ENCODE results near the gene PLXNB3. TPM values are rescaled to one million over a fixed set of nuclear protein-coding genes. Genes with fewer than 3 reads are reported as not detected.

The PLXNB3 gene
- total RNA-seq, 1 donor from 2014 or later = 99.1 TPM

GRCh38 chrX:153781428-153782047 is 17.5 kb downstream of the PLXNB3 start:
- TF ChIP-seq CTCF (IDR thresholded peaks at IDR 0.05) = no peak
- Histone ChIP-seq H3K36me3 (peaks cover 9 to 18% of the 10 kb centered on the region in 2 donors), H3K4me1 (no peaks in the 10 kb centered on the region), H3K27me3 (no peaks in the 10 kb centered on the region), H3K27ac (peak overlapping the region; percentile 73 to 79), H3K9me3 (no peaks in the 10 kb centered on the region), H3K4me3 (peak overlapping the region in 1 of 2 donors; percentile 48)
- intact Hi-C loops (cut with DNase I) = no loop called here
- DNase-seq (ENCODE audit: low spot score in 2 of 2) = no peak

DNA sequence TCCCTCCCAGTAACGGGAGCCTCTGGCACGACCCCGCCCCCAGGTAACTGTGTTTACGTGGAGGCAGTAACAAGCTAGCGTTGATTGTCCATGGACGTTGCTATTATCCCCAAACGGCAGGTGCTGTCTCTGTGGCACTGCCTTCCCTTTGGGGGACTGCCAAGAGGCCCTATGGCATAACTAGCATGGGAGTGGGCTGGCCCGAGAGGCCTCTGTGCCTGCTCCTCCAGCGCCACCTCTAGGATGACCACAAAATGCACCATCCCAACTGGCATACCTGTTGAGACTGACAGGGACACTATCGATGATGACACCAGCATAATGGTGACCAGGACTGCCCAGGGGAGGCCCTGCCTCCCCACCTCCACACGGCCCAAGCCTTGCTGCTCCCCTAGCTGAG is 18.3 kb downstream of the PLXNB3 start:
- H3K4me3 ChIP-seq = no peak overlapping the region
- H3K9me3 ChIP-seq = no peaks in the 10 kb centered on the region
- no peaks in the 10 kb centered on the region for H3K4me1 ChIP-seq
- intact Hi-C loops (cut with DNase I) = no loop called here
- TF ChIP-seq CTCF (IDR thresholded peaks at IDR 0.05) = no peak
- no peak overlapping the region for H3K27ac ChIP-seq
- no peaks in the 10 kb centered on the region for H3K27me3 ChIP-seq
- no peak for DNase-seq (ENCODE audit: low spot score in 2 of 2)
- peaks cover 9 to 26% of the 10 kb centered on the region in 2 donors for H3K36me3 ChIP-seq

- no peak overlapping the region for H3K4me3 ChIP-seq
- intact Hi-C loops (cut with DNase I) = no loop called here
- no peaks in the 10 kb centered on the region for H3K4me1 ChIP-seq
- peaks cover 9 to 31% of the 10 kb centered on the region in 2 donors for H3K36me3 ChIP-seq
- TF ChIP-seq CTCF (IDR thresholded peaks at IDR 0.05) = no peak
- no peak for DNase-seq (ENCODE audit: low spot score in 2 of 2)
- H3K9me3 ChIP-seq = no peaks in the 10 kb centered on the region
- H3K27me3 ChIP-seq = no peaks in the 10 kb centered on the region
- H3K27ac ChIP-seq = no peak overlapping the region
Observed at GRCh38 chrX:153782871-153783270, 18.8 kb downstream of the PLXNB3 start.

- Histone ChIP-seq H3K4me3 (no peak overlapping the region), H3K9me3 (no peaks in the 10 kb centered on the region), H3K27ac (no peak overlapping the region), H3K27me3 (no peaks in the 10 kb centered on the region), H3K36me3 (peaks cover 9 to 36% of the 10 kb centered on the region in 2 donors), H3K4me1 (no peaks in the 10 kb centered on the region)
- intact Hi-C loops (cut with DNase I) = no loop called here
- DNase-seq (ENCODE audit: low spot score in 2 of 2) = no peak
- no peak for TF ChIP-seq CTCF (IDR thresholded peaks at IDR 0.05)
Observed at GRCh38 chrX:153783378-153784013, 19.4 kb downstream of the PLXNB3 start.

GRCh38 chrX:153784325-153784967 is 20.4 kb downstream of the PLXNB3 start:
- H3K27ac ChIP-seq = no peak overlapping the region
- DNase-seq (ENCODE audit: low spot score in 2 of 2) = no peak
- H3K9me3 ChIP-seq = no peaks in the 10 kb centered on the region
- H3K36me3 ChIP-seq = peaks cover 9 to 43% of the 10 kb centered on the region in 2 donors
- no peaks in the 10 kb centered on the region for H3K4me1 ChIP-seq
- no peak overlapping the region for H3K4me3 ChIP-seq
- H3K27me3 ChIP-seq = no peaks in the 10 kb centered on the region
- no peak for TF ChIP-seq CTCF (IDR thresholded peaks at IDR 0.05)
- intact Hi-C loops (cut with DNase I) = no loop called here
